Psoas muscle (tissue), 8 donors: Measurements from ENCODE around the gene KRTAP10-8. TPM values are rescaled to one million over a fixed set of nuclear protein-coding genes. Genes with fewer than 3 reads are reported as not detected.
"Not testable (repeated sequence)": the region's sequence is repeated elsewhere in the genome, so short reads cannot be mapped to it uniquely, and the experiment has no call there.

Experiments
- ATAC-seq, 4 donors: fragments of 200-7000 bp; cut with Tn5 transposase; one replicate each; pipeline ENCODE4 v1.9.1; 2020; ENCODE audit warnings: moderate library complexity in 3 of 4, mild to moderate bottlenecking in 2 of 4
- DNase-seq, 2 donors: peaks; one replicate each; pipeline ENCODE4 v3.0.0-alpha.2; 2020
- H3K27ac ChIP-seq: fragments of 200-600 bp; one replicate; pipeline ENCODE4 v1.8.0; 2022
- H3K27me3 ChIP-seq, 3 donors: fragments of 200-600 bp in 1 of 3; one replicate each; pipeline versions ENCODE4 v1.6.1 to v1.8.0; 2013 to 2022; ENCODE audit warnings: low read length in 2 of 3, mild to moderate bottlenecking in 2 of 3, moderate library complexity in 1 of 3; ENCODE audit not compliant: insufficient read depth in 3 of 3
- H3K36me3 ChIP-seq, 2 donors: fragments of 200-600 bp in 1 of 2; one replicate each; pipeline versions ENCODE4 v1.6.1 to v1.8.0; 2013 to 2022; ENCODE audit warnings: low read depth in 1 of 2, mild to moderate bottlenecking in 1 of 2, moderate library complexity in 1 of 2; ENCODE audit not compliant: insufficient read depth in 1 of 2
- H3K4me1 ChIP-seq: fragments of 200-600 bp; one replicate; pipeline ENCODE4 v1.8.0; 2022
- H3K4me3 ChIP-seq: fragments of 200-600 bp; one replicate; pipeline ENCODE4 v1.8.0; 2022; ENCODE audit warnings: mild to moderate bottlenecking
- H3K9me3 ChIP-seq: fragments of 200-600 bp; one replicate; pipeline ENCODE4 v1.8.0; 2022
- CTCF ChIP-seq: fragments of 200-600 bp; IDR thresholded peaks from one replicate; pipeline ENCODE4 v1.8.0; 2022; ENCODE audit warnings: antibody characterized with exemption
- WGBS, 3 donors: extraction: QIAGEN DNeasy Blood & Tissue Kit; methylation state at CpG; one replicate each; pipeline versions ENCODE4 v1.1.6 to v1.1.7; 2013; 5-methylcytosine and 5-hydroxymethylcytosine counted together
- intact Hi-C, 2 donors: fragments of 100-400 bp; cut with DNase I; formaldehyde crosslinking; loops; one replicate each; pipeline versions ENCODE4 v1.11.0 to v1.14.2; 2022
- polyA plus RNA-seq, 3 donors: library from polyadenylated mRNA; stranded (reverse); fragments of 200-250 nt; gene quantifications; one replicate each; pipeline ENCODE4 v1.2.3, GENCODE V29; 2013
- total RNA-seq, 4 donors: library from RNA; stranded (reverse); fragmentation: NEBNext Ultra II Directional in 2 of 4; extraction: Animal tissue kit (Norgen Biotek cat#: 25700) in 2 of 4; gene quantifications; one replicate each; pipeline versions ENCODE4 v1.2.1 to v1.2.4, GENCODE V29; 2021 to 2023
- donor health status: healthy with polysubstance abuse.
- donor health status: DM: no; HTN: no; CAD: no; lungs with moderate emphysema.
- donor health status: Bipolar disorder and iron deficiency.
- donor health status: healthy.
- donor health status: DM: yes; HTN: yes; CAD: no.
- donor health status: DM: no; HTN: no; CAD: no.
- donor health status: DM: no; HTN: no; CAD: no.
- donor health status: DM: yes; HTN: yes; CAD: no.

KRTAP10-8 gene
- total and polyA plus RNA-seq, 7 donors = not detected

- intact Hi-C loops = no loop called here
- H3K27ac ChIP-seq = no peak overlapping the region
- no peak for TF ChIP-seq CTCF
Measured at GRCh38 chr21:44625756-44626155, 13.9 kb downstream of the KRTAP10-8 start.

GRCh38 chr21:44626262-44626661 is 14.4 kb downstream of the KRTAP10-8 start:
- ATAC-seq (no peak), DNase-seq (peak in 1 of 2 donors; percentile 47)
- H3K27ac ChIP-seq = no peak overlapping the region
- peaks cover 14% of the 10 kb centered on the region for H3K9me3 ChIP-seq
- no peak overlapping the region for H3K4me3 ChIP-seq
- peaks cover 0 to 13% (median 0%) of the 10 kb centered on the region in 3 donors for H3K27me3 ChIP-seq
- no peak for TF ChIP-seq CTCF
- H3K36me3 ChIP-seq = no peaks in the 10 kb centered on the region
- no peaks in the 10 kb centered on the region for H3K4me1 ChIP-seq
- intact Hi-C loops = no loop called here
- 60 to 66% (median 64%) methylated on average over 10 of the region's 10 CpGs for WGBS, 3 donors

More at GRCh38 chr21:44625756-44626155, 13.9 kb downstream of the KRTAP10-8 start:
- no peak for ATAC-seq
- 63 to 73% (median 71%) methylated on average over 7 of the region's 7 CpGs for WGBS, 3 donors
- no peak for DNase-seq
- no peak overlapping the region for H3K4me3 ChIP-seq
- peaks cover 14% of the 10 kb centered on the region for H3K9me3 ChIP-seq
- no peaks in the 10 kb centered on the region for H3K4me1 ChIP-seq
- peaks cover 0 to 13% (median 0%) of the 10 kb centered on the region in 3 donors for H3K27me3 ChIP-seq
- no peaks in the 10 kb centered on the region for H3K36me3 ChIP-seq

GRCh38 chr21:44626673-44627143 is 14.8 kb downstream of the KRTAP10-8 start, which contains the start of gene KRTAP10-9:
Gene KRTAP10-9, plus strand, starts transcription at chr21:44627093. Its CDS starts 79 bp downstream, at chr21:44627172.
- no peak within 1 kb of the TSS for H3K4me3 ChIP-seq
- no peak for DNase-seq
- WGBS, 3 donors = 44 to 51% (median 48%) methylated on average over 6 to 7 of the region's 7 CpGs
- H3K27me3 ChIP-seq = peaks cover 0 to 13% (median 0%) of the 10 kb centered on the region in 3 donors
- no peak for TF ChIP-seq CTCF
- ATAC-seq = no peak
- H3K36me3 ChIP-seq = no peaks in the 10 kb centered on the region
- no peak within 1 kb of the TSS for H3K27ac ChIP-seq
- no peaks in the 10 kb centered on the region for H3K4me1 ChIP-seq
- intact Hi-C loops = no loop called here
- H3K9me3 ChIP-seq = peaks cover 14% of the 10 kb centered on the region

GRCh38 chr21:44627181-44627822 is 15.4 kb downstream of the KRTAP10-8 start:
- H3K4me1 ChIP-seq, H3K4me3 ChIP-seq, intact Hi-C loops, DNase-seq, H3K36me3 ChIP-seq, H3K27ac ChIP-seq, ATAC-seq: not testable (repeated sequence)
- Histone ChIP-seq H3K27me3 (peaks cover 0 to 13% (median 0%) of the 10 kb centered on the region in 3 donors), H3K9me3 (peaks cover 18% of the 10 kb centered on the region)
- WGBS, 3 donors = 42 to 49% (median 49%) methylated on average over 13 to 18 of the region's 20 CpGs

- H3K4me3 ChIP-seq, intact Hi-C loops, H3K36me3 ChIP-seq, H3K27ac ChIP-seq, DNase-seq, ATAC-seq, H3K4me1 ChIP-seq: not testable (repeated sequence)
- WGBS, 3 donors = 9 to 21% (median 17%) methylated on average over 14 to 15 of the region's 15 CpGs
- peaks cover 0 to 13% (median 0%) of the 10 kb centered on the region in 3 donors for H3K27me3 ChIP-seq
- H3K9me3 ChIP-seq = peaks cover 19% of the 10 kb centered on the region
Measured at GRCh38 chr21:44627831-44628233, 16.0 kb downstream of the KRTAP10-8 start.
